Fibroblast of villous mesenchyme (primary cell): ENCODE data around the gene CORO1A. TPM values are rescaled to one million over a fixed set of nuclear protein-coding genes. Genes with fewer than 3 reads are reported as not detected.

Experiments
- DNase-seq: peaks from one replicate; pipeline ENCODE4 v3.0.0-alpha.2; 2010; ENCODE audit warnings: low read depth
- H3K4me3 ChIP-seq: 2 replicates; pipeline ENCODE4 v1.5.1; 2011; ENCODE audit warnings: low read depth, mild to moderate bottlenecking, low read length
- total RNA-seq: library from RNA; depleted of rRNA; stranded (reverse); fragments of >200 nt; gene quantifications from 2 replicates; pipeline ENCODE4 v1.2.3, GENCODE V29; 2012
- TF ChIP-seq, protein P1 (sequence below): IDR thresholded peaks from 2 replicates; pipeline ENCODE4 v1.5.1; 2012; ENCODE audit warnings: low read depth, mild to moderate bottlenecking, low read length; ENCODE audit not compliant: insufficient read depth

Gene CORO1A
- total RNA-seq = 1.6 and 3.5 TPM in 2 replicates

DNA sequence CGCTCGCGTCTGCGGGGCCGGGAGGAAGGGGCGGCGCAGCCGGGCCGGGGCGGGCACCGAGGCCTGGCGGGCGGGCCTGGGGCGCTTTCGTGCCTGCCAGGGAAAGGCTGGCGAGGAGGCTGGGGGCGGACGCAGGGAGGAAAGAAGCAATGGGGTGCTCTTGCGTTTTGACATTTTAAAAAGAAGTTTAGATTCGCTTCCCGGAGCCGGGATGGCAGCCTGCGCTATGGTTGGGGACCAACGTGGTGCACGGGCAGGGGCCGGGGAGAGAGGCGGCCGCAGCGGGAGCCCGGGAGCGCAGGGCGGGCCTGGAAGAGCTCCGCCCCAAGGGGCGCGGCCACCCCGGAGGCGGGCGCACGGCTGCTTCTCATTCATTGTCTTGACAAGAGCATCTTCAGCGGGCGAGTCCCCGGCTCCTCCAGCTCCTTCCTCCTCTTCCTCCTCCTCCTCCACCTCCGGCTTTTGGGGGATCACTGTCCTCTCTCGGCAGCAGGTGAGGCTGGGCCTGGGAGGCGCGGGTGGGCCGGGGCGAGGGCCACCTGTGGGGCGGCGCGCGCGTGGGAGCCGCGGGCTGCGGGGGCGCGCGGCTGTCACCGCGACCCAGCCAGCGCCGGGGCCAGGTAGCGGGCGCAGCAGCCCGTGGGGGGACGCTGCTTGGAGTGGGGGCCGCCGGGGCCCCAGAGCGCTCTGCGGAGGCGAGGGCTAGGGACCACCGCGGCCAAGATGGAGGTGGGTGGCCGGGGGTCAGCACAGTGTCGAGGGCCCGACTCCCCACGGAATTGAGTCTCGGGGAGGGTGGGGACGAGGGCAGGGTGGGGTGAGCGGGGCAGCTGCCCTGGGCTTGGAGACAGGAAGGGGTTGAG lies at the start of gene CORO1A:
Gene CORO1A (plus strand): TSS at position 370 of the 863 bp plus-strand sequence. CDS start 1,608 bp downstream, outside the sequence.
- peak; percentile 75 for DNase-seq
- H3K4me3 ChIP-seq = peak within 1 kb of the TSS; percentile 64
- TF ChIP-seq, protein P1, sequence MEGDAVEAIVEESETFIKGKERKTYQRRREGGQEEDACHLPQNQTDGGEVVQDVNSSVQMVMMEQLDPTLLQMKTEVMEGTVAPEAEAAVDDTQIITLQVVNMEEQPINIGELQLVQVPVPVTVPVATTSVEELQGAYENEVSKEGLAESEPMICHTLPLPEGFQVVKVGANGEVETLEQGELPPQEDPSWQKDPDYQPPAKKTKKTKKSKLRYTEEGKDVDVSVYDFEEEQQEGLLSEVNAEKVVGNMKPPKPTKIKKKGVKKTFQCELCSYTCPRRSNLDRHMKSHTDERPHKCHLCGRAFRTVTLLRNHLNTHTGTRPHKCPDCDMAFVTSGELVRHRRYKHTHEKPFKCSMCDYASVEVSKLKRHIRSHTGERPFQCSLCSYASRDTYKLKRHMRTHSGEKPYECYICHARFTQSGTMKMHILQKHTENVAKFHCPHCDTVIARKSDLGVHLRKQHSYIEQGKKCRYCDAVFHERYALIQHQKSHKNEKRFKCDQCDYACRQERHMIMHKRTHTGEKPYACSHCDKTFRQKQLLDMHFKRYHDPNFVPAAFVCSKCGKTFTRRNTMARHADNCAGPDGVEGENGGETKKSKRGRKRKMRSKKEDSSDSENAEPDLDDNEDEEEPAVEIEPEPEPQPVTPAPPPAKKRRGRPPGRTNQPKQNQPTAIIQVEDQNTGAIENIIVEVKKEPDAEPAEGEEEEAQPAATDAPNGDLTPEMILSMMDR = no peak

DNA sequence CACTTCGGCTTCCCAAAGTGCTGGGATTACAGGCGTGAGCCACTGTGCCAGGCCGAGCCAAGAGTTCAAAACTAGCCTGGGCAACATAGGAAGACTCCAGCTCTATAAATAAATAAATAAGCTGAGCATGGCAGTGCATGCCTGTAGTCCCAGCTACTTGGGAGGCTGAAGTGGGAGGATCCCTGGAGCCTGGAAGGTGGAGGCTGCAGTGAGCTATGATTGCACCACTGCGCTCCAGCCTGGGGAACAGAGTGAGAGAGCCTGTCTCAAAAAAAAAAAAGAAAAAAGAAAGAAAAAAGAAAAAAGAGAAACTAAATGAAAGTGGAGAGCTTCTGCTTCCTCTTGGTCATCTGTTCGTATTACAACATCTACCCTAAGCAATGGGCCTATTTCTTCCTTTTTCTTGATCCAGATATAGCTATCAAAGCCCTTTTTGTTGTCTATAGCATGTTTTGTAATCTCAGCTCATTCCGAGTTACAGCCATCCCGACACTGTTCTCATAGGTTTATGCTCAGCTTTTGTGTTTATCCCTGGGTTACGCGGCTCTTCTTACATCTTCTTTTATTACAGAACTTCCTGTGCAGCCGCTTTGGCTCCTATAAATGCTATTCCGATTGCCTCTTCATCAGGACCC lies 46.3 kb upstream of the CORO1A start:
- no peak overlapping the region for H3K4me3 ChIP-seq
- DNase-seq = no peak
- TF ChIP-seq, protein P1 = no peak

DNA sequence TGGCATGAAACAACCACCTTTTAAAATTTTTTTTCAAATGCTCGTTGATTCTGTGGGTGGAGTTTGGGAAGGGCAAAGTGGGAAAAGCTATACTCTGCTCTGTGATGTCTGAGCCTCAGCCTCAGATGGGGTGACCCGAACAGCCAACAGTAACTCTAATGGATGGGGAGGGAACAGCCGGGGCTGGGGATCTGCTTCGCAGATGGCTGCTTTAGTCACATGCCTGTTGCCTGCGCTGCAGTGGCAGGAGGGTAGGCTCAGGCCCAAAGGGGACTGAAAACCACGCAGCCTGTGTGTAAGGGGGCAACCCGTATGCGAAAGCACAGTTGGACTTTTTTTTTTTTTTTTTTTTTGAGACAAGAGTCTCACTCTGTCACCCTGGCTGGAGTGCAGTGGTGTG lies 45.5 kb upstream of the CORO1A start:
- DNase-seq = no peak
- TF ChIP-seq, protein P1 = no peak
- H3K4me3 ChIP-seq = no peak overlapping the region

DNA sequence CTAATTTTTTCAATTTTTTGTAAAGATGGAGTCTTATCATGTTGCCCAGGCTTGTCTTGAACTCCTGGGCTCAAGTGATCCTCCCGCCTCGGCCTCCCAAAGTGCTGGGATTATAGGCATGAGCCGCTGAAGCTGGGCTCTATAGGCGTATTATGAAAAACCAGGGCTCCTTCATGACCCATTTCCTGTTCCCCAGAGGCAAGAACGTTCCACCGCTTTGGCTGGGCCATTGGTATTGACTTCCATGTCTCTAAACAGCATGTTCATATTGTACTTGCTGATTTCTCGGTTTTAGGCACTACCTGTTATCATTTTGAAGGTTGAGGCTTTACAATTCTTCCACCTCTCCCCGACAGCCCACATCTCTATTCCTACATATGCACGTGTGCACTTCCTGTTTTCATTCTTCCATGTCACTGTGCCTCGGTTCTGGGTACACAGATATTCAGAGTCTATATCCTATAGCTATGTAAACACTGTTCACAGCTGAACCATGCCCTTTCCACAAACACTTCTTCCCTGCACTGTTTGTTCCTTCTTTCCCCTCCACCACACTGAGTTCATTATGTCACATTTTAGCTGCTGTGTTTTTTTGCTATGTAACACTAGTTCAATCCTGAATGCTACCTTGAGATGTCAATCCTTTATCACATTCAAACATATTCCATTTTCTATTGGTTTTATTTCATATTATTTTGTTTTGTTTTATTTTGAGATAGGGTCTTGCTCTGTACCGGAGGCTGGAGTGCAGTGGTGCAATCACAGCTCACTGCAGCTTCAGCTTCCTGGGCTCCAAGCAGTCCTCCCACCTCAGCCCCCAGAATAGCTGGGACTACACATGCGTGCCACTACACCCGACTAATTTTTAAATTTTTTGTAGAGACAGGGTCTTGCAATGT lies 43.6 kb upstream of the CORO1A start:
- no peak overlapping the region for H3K4me3 ChIP-seq
- TF ChIP-seq, protein P1 = no peak
- DNase-seq = no peak

DNA sequence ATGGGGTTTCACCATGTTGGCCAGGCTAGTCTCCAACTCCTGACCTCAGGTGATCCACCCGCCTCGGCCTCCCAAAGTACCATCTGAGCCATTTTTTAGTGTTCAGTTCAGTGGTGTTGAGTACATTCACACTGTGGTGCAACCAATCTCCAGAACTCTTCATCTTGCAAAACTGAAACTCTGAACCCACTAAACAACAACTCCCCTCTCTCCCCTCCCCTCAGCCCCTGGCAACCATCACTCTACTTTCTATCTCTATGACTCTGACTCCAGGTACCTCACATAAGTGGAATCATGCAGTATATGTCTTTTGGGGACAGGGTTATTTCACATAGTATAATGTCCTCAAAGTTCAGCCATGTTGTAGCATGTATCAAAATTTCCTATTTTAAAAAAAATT lies 41.7 kb upstream of the CORO1A start:
- no peak for DNase-seq
- TF ChIP-seq, protein P1 = no peak
- H3K4me3 ChIP-seq = no peak overlapping the region

DNA sequence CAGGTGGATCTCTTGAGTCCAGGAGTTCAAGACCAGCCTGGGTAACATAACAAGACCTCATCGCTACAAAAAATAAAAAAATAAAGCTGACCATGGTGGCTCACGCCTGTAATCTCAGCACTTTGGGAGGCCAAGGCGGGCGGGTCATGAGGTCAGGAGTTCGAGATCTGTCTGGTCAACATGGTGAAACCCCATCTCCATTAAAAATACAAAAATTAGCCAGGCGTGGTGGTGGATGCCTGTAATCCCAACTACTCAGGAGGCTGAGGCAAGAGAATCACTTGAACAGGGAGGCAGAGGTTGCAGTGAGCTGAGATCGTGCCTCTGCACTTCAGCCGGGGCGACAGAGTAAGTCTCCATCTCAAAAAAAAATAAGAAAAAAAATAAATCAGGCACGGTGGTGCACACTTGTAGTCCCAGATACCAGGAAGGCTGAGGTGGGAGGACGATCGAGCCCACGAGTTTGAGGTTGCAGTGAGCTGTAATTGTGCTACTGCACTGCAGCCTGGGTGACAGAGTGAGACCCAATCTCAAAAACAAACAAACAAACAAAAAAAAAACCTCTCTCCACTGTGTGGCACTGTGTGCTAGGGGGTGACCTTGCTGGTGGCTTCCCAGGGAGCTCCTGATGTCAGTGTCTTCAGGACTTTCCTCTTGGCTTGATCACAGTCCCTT lies 40.6 kb upstream of the CORO1A start:
- no peak overlapping the region for H3K4me3 ChIP-seq
- DNase-seq = no peak
- TF ChIP-seq, protein P1 = no peak
